Heart left ventricle (tissue), 16 donors: ENCODE data around the gene CD9. TPM values are rescaled to one million over a fixed set of nuclear protein-coding genes. Genes with fewer than 3 reads are reported as not detected.
"Not testable (repeated sequence)": the region's sequence is repeated elsewhere in the genome, so short reads cannot be mapped to it uniquely, and the experiment has no call there.

Experiments used
- ATAC-seq, 4 donors: fragments of 200-7000 bp; cut with Tn5 transposase; one replicate each; pipeline ENCODE4 v1.9.1; 2020 to 2022; ENCODE audit warnings: moderate library complexity in 4 of 4, mild to moderate bottlenecking in 3 of 4, moderate number of reproducible peaks in 1 of 4
- DNase-seq, 5 donors: peaks; one replicate each; pipeline ENCODE4 v3.0.0-alpha.2; 2020
- H3K27ac ChIP-seq, 12 donors: fragments of 200-600 bp; sonication (generic) in 4 of 12; one replicate each; pipeline versions ENCODE4 v1.5.0 to v1.8.0; 2016 to 2022; ENCODE audit warnings: mild to moderate bottlenecking in 2 of 12
- H3K27me3 ChIP-seq, 9 donors: fragments of 200-600 bp; sonication (generic) in 2 of 9; one replicate each; pipeline versions ENCODE4 v1.5.1 to v1.8.0; 2016 to 2022; ENCODE audit warnings: mild to moderate bottlenecking in 3 of 9
- H3K36me3 ChIP-seq, 9 donors: fragments of 200-600 bp; sonication (generic) in 2 of 9; one replicate each; pipeline versions ENCODE4 v1.5.0 to v1.8.0; 2018 to 2022; ENCODE audit warnings: mild to moderate bottlenecking in 2 of 9
- H3K4me1 ChIP-seq, 12 donors: fragments of 200-600 bp; sonication (generic) in 4 of 12; one replicate each; pipeline versions ENCODE4 v1.5.0 to v1.8.0; 2016 to 2022; ENCODE audit warnings: mild to moderate bottlenecking in 3 of 12
- H3K4me3 ChIP-seq, 12 donors: fragments of 200-600 bp; sonication (generic) in 4 of 12; one replicate each; pipeline versions ENCODE4 v1.5.0 to v1.8.0; 2017 to 2022; ENCODE audit warnings: mild to moderate bottlenecking in 9 of 12, moderate library complexity in 4 of 12
- H3K9me3 ChIP-seq, 12 donors: fragments of 200-600 bp; sonication (generic) in 4 of 12; one replicate each; pipeline versions ENCODE4 v1.5.0 to v1.8.0; 2016 to 2022; ENCODE audit warnings: mild to moderate bottlenecking in 1 of 12
- CTCF ChIP-seq, 12 donors: fragments of 200-600 bp; sonication (generic) in 4 of 12; IDR thresholded peaks; one replicate each; pipeline versions ENCODE4 v1.5.0 to v1.8.0; 2018 to 2022; ENCODE audit warnings: antibody characterized with exemption in 12 of 12, mild to moderate bottlenecking in 5 of 12
- POLR2A ChIP-seq, 2 donors: fragments of 450-650 bp; IDR thresholded peaks; one replicate each; pipeline ENCODE4 v1.6.1; 2017; ENCODE audit warnings: antibody characterized with exemption in 2 of 2, mild to moderate bottlenecking in 2 of 2, moderate library complexity in 2 of 2
- WGBS, 4 donors: extraction: QIAGEN DNeasy Blood & Tissue Kit in 2 of 4; methylation state at CpG; one replicate each; pipeline versions ENCODE4 v1.1.5 to v1.1.7; 2013 to 2018; 5-methylcytosine and 5-hydroxymethylcytosine counted together
- intact Hi-C, 10 donors: fragments of 100-400 bp; cut with DNase I; formaldehyde crosslinking; loops; one replicate each; pipeline versions ENCODE4 v1.11.1 to v1.14.2; 2022
- polyA plus RNA-seq, 2 donors: library from polyadenylated mRNA; stranded (reverse); fragments of 200-250 nt; gene quantifications; one replicate each; pipeline ENCODE4 v1.2.3, GENCODE V29; 2013
- total RNA-seq, 9 donors: library from RNA; depleted of rRNA in 2 of 9; stranded (reverse); fragments of >200 nt in 2 of 9; fragmentation: NEBNext Ultra II Directional in 3 of 9; extraction: Animal tissue kit (Norgen Biotek cat#: 25700) in 3 of 9; gene quantifications; one replicate each; pipeline versions ENCODE4 v1.1.0 to v1.2.4, GENCODE V29; 2016 to 2023
- donor health status: ischemic (EF 13 %, LVEDD 7.1; RV severe dilation, severe dysfunction).
- donor health status: healthy with polysubstance abuse.
- donor health status: DM: no; HTN: yes; CAD: no.
- donor health status: DM: no; HTN: no; CAD: no.
- donor health status: ischemic (EF 25% LVEDD 6.9; RV normal size, moderate dysfunction).
- donor health status: ischemic (EF 25% LVEDD 5.7; RV mildly dilated, moderate dysfunction).
- donor health status: healthy.
- donor health status: DM: yes; HTN: yes; CAD: no.
- donor health status: ischemic (EF 35%, LVEDD 5.7; RV mildly dilated, moderate dysfunction).
- donor health status: nonischemic (EF 11% LVEDD 7.7; RV severe dilation, severe dysfunction).
- donor health status: DM: yes; HTN: yes; CAD: no.
- donor health status: PGD.
- donor health status: ischemic (EF 29% LVEDD 5.4; RV normal size, mild dysfunction).
- donor health status: nonischemic (EF 23%, LVEDD 6.1; RV moderate dilation, normal function).

CD9 gene
- total and polyA plus RNA-seq, 11 donors = 29.9 to 96.1 (median 56.4) TPM

GRCh38 chr12:6208130-6208529, 7.9 kb downstream of the CD9 start:
- DNase-seq (no peak), ATAC-seq (no peak)
- Histone ChIP-seq H3K27me3 (no peaks in the 10 kb centered on the region), H3K9me3 (no peaks in the 10 kb centered on the region), H3K4me1 (peaks cover 7 to 99% (median 65%) of the 10 kb centered on the region in 12 donors), H3K27ac (peak overlapping the region in 5 of 12 donors; percentile 95 to 99 (median 96)), H3K36me3 (peaks cover 0 to 51% (median 13%) of the 10 kb centered on the region in 9 donors), H3K4me3 (no peak overlapping the region)
- intact Hi-C loops = no loop called here
- 78 to 90% (median 82%) methylated on average over 6 of the region's 6 CpGs for WGBS, 4 donors
- TF ChIP-seq POLR2A (IDR thresholded peaks at IDR 0.05) = no peak
- no peak for TF ChIP-seq CTCF (IDR thresholded peaks at IDR 0.05)

- H3K4me3 ChIP-seq, intact Hi-C loops, DNase-seq, H3K27me3 ChIP-seq, H3K9me3 ChIP-seq, ATAC-seq: not testable (repeated sequence)
- H3K36me3 ChIP-seq = peaks cover 0 to 54% (median 17%) of the 10 kb centered on the region in 9 donors
- H3K4me1 ChIP-seq = peaks cover 7 to 97% (median 57%) of the 10 kb centered on the region in 12 donors
- WGBS, 4 donors = 87 to 96% (median 94%) methylated on average over 4 of the region's 4 CpGs
- peak overlapping the region in 7 of 12 donors; percentile 14 to 99 (median 41) for H3K27ac ChIP-seq
Observed at GRCh38 chr12:6209428-6209827, 9.2 kb downstream of the CD9 start.

- 85 to 90% (median 88%) methylated on average over 14 of the region's 14 CpGs for whole genome bisulfite sequencing, 4 donors
- H3K36me3 ChIP-seq = peaks cover 0 to 54% (median 17%) of the 10 kb centered on the region in 9 donors
Observed at GRCh38 chr12:6211421-6211869, 11.2 kb downstream of the CD9 start.

GRCh38 chr12:6212086-6212485, 11.9 kb downstream of the CD9 start:
- H3K9me3 ChIP-seq = no peaks in the 10 kb centered on the region
- intact Hi-C loops = no loop called here
- H3K4me3 ChIP-seq = no peak overlapping the region
- TF ChIP-seq POLR2A (IDR thresholded peaks at IDR 0.05) (no peak), CTCF (IDR thresholded peaks at IDR 0.05) (no peak)
- peaks cover 0 to 54% (median 17%) of the 10 kb centered on the region in 9 donors for H3K36me3 ChIP-seq
- ATAC-seq (no peak), DNase-seq (no peak)
- H3K4me1 ChIP-seq = peaks cover 4 to 97% (median 51%) of the 10 kb centered on the region in 12 donors
- WGBS, 4 donors = 78 to 84% (median 80%) methylated on average over 6 to 7 of the region's 7 CpGs
- no peaks in the 10 kb centered on the region for H3K27me3 ChIP-seq
- H3K27ac ChIP-seq = peak overlapping the region in 4 of 12 donors; percentile 0 to 99 (median 54)

More at GRCh38 chr12:6211421-6211869, 11.2 kb downstream of the CD9 start:
- intact Hi-C loops = no loop called here
- peaks cover 7 to 97% (median 54%) of the 10 kb centered on the region in 12 donors for H3K4me1 ChIP-seq
- H3K27ac ChIP-seq = peak overlapping the region in 4 of 12 donors; percentile 0 to 99 (median 54)
- DNase-seq (no peak), ATAC-seq (no peak)
- H3K27me3 ChIP-seq = no peaks in the 10 kb centered on the region
- no peak overlapping the region for H3K4me3 ChIP-seq
- TF ChIP-seq CTCF (IDR thresholded peaks at IDR 0.05) (no peak), POLR2A (IDR thresholded peaks at IDR 0.05) (no peak)
- no peaks in the 10 kb centered on the region for H3K9me3 ChIP-seq

GRCh38 chr12:6213969-6214368, 13.8 kb downstream of the CD9 start:
- Histone ChIP-seq H3K9me3 (no peaks in the 10 kb centered on the region), H3K36me3 (peaks cover 0 to 50% (median 17%) of the 10 kb centered on the region in 9 donors), H3K4me1 (peaks cover 0 to 95% (median 37%) of the 10 kb centered on the region in 12 donors), H3K4me3 (no peak overlapping the region), H3K27ac (peak overlapping the region in 3 of 12 donors; percentile 33 to 99 (median 73)), H3K27me3 (no peaks in the 10 kb centered on the region)
- no peak for DNase-seq
- intact Hi-C loops = no loop called here
- 79 to 83% (median 81%) methylated on average over 6 of the region's 6 CpGs for WGBS, 4 donors
- TF ChIP-seq POLR2A (IDR thresholded peaks at IDR 0.05) (no peak), CTCF (IDR thresholded peaks at IDR 0.05) (no peak)
- ATAC-seq = no peak
